ENCODE results near the gene RASAL2. TPM values are rescaled to one million over a fixed set of nuclear protein-coding genes. Genes with fewer than 3 reads are reported as not detected.
A peak's percentile ranks its signal among the peaks of the same experiment; 100 is the strongest.

The RASAL2 gene
- total RNA-seq, 1 donor from 2014 or later: 57.5 TPM

- intact Hi-C loops (cut with DNase I): loop anchor here (10.0 kb wide), 1 partner anchor 927 kb away; the partner anchor contains the start of gene FAM20B
- peaks cover 5 to 30% of the 10 kb centered on the region in 2 donors for H3K4me1 ChIP-seq
- no peak for DNase-seq (ENCODE audit: low spot score in 2 of 2)
- TF ChIP-seq, protein P1, sequence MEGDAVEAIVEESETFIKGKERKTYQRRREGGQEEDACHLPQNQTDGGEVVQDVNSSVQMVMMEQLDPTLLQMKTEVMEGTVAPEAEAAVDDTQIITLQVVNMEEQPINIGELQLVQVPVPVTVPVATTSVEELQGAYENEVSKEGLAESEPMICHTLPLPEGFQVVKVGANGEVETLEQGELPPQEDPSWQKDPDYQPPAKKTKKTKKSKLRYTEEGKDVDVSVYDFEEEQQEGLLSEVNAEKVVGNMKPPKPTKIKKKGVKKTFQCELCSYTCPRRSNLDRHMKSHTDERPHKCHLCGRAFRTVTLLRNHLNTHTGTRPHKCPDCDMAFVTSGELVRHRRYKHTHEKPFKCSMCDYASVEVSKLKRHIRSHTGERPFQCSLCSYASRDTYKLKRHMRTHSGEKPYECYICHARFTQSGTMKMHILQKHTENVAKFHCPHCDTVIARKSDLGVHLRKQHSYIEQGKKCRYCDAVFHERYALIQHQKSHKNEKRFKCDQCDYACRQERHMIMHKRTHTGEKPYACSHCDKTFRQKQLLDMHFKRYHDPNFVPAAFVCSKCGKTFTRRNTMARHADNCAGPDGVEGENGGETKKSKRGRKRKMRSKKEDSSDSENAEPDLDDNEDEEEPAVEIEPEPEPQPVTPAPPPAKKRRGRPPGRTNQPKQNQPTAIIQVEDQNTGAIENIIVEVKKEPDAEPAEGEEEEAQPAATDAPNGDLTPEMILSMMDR (IDR thresholded peaks at IDR 0.05): no peak
- no peaks in the 10 kb centered on the region for H3K36me3 ChIP-seq
- peak overlapping the region; percentile 46 to 64 for H3K27ac ChIP-seq
- H3K27me3 ChIP-seq: no peaks in the 10 kb centered on the region
- no peaks in the 10 kb centered on the region for H3K9me3 ChIP-seq
- H3K4me3 ChIP-seq: peak overlapping the region; percentile 28 to 84
These were observed 4.4 kb downstream of the RASAL2 start for GRCh38 chr1:178098262-178098661.

GRCh38 chr1:178101266-178101630 is 7.3 kb downstream of the RASAL2 start:
- intact Hi-C loops (cut with DNase I): no loop called here
- peak overlapping the region; percentile 12 to 52 for H3K27ac ChIP-seq
- no peaks in the 10 kb centered on the region for H3K36me3 ChIP-seq
- TF ChIP-seq, protein P1 (IDR thresholded peaks at IDR 0.05): no peak
- H3K27me3 ChIP-seq: no peaks in the 10 kb centered on the region
- peaks cover 5 to 34% of the 10 kb centered on the region in 2 donors for H3K4me1 ChIP-seq
- DNase-seq (ENCODE audit: low spot score in 2 of 2): no peak
- no peak overlapping the region for H3K4me3 ChIP-seq
- H3K9me3 ChIP-seq: no peaks in the 10 kb centered on the region

- H3K9me3 ChIP-seq: no peaks in the 10 kb centered on the region
- peak overlapping the region; percentile 12 to 52 for H3K27ac ChIP-seq
- TF ChIP-seq, protein P1 (IDR thresholded peaks at IDR 0.05): no peak
- no peak for DNase-seq (ENCODE audit: low spot score in 2 of 2)
- no peak overlapping the region for H3K4me3 ChIP-seq
- intact Hi-C loops (cut with DNase I): no loop called here
- H3K27me3 ChIP-seq: no peaks in the 10 kb centered on the region
- peaks cover 5 to 34% of the 10 kb centered on the region in 2 donors for H3K4me1 ChIP-seq
- H3K36me3 ChIP-seq: no peaks in the 10 kb centered on the region
These were observed 7.8 kb downstream of the RASAL2 start for GRCh38 chr1:178101654-178102053.

GRCh38 chr1:178102218-178102617 is 8.3 kb downstream of the RASAL2 start:
- TF ChIP-seq, protein P1 (IDR thresholded peaks at IDR 0.05): no peak
- no peak overlapping the region for H3K27ac ChIP-seq
- DNase-seq (ENCODE audit: low spot score in 2 of 2): no peak
- H3K27me3 ChIP-seq: no peaks in the 10 kb centered on the region
- no peaks in the 10 kb centered on the region for H3K36me3 ChIP-seq
- intact Hi-C loops (cut with DNase I): no loop called here
- H3K9me3 ChIP-seq: no peaks in the 10 kb centered on the region
- H3K4me3 ChIP-seq: no peak overlapping the region
- H3K4me1 ChIP-seq: peaks cover 5 to 32% of the 10 kb centered on the region in 2 donors

GRCh38 chr1:178107823-178108222 is 13.9 kb downstream of the RASAL2 start:
- Histone ChIP-seq H3K4me3 (no peak overlapping the region), H3K9me3 (no peaks in the 10 kb centered on the region), H3K4me1 (peaks cover 0 to 4% of the 10 kb centered on the region in 2 donors), H3K27me3 (no peaks in the 10 kb centered on the region), H3K27ac (no peak overlapping the region), H3K36me3 (no peaks in the 10 kb centered on the region)
- intact Hi-C loops (cut with DNase I): no loop called here
- TF ChIP-seq, protein P1 (IDR thresholded peaks at IDR 0.05): no peak
- no peak for DNase-seq (ENCODE audit: low spot score in 2 of 2)

All from ascending aorta (tissue), 2 donors.